ENCODE results near the gene LRRC8A.
"Not testable (repeated sequence)": the region's sequence is repeated elsewhere in the genome, so short reads cannot be mapped to it uniquely, and the experiment has no call there.

DNA sequence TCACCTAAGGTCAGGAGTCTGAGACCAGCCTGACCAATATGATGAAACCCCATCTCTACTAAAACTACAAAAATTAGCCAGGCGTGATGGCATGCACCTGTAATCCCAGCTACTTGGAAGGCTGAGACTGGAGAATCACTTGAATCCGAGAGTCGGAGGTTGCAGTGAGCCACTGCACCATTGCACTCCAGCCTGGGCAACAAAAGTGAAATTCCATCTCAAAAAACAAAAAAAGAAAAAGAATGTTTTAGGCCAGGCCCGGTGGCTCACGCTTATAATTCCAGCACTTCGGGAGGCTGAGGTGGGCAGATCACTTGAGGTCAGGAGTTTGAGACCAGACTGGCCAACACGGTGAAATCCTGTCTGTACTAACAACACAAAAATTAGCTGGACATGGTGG, 23.5 kb upstream of the LRRC8A start:
- TF ChIP-seq, protein P1, sequence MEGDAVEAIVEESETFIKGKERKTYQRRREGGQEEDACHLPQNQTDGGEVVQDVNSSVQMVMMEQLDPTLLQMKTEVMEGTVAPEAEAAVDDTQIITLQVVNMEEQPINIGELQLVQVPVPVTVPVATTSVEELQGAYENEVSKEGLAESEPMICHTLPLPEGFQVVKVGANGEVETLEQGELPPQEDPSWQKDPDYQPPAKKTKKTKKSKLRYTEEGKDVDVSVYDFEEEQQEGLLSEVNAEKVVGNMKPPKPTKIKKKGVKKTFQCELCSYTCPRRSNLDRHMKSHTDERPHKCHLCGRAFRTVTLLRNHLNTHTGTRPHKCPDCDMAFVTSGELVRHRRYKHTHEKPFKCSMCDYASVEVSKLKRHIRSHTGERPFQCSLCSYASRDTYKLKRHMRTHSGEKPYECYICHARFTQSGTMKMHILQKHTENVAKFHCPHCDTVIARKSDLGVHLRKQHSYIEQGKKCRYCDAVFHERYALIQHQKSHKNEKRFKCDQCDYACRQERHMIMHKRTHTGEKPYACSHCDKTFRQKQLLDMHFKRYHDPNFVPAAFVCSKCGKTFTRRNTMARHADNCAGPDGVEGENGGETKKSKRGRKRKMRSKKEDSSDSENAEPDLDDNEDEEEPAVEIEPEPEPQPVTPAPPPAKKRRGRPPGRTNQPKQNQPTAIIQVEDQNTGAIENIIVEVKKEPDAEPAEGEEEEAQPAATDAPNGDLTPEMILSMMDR (IDR thresholded peaks at IDR 0.05; ENCODE audit: control extremely low read depth in 1 of 3, insufficient read depth in 1 of 3, low read depth in 1 of 3, low read length in 3 of 3), result not testable (repeated sequence)
- TF ChIP-seq, protein P2, sequence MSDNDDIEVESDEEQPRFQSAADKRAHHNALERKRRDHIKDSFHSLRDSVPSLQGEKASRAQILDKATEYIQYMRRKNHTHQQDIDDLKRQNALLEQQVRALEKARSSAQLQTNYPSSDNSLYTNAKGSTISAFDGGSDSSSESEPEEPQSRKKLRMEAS (IDR thresholded peaks at IDR 0.05), result not testable (repeated sequence)
- TF ChIP-seq TAF1 (IDR thresholded peaks at IDR 0.05; ENCODE audit: low read depth, low read length); MAFK (IDR thresholded peaks at IDR 0.05; ENCODE audit: low read depth, low read length); SUZ12 (IDR thresholded peaks at IDR 0.05; ENCODE audit: low read length); PHF8 (conservative IDR thresholded peaks at IDR 0.05; ENCODE audit: low read depth, low read length); GABPA (IDR thresholded peaks at IDR 0.05; ENCODE audit: borderline replicate concordance, insufficient read depth, low read length); RBBP5 (IDR thresholded peaks at IDR 0.05; ENCODE audit: borderline replicate concordance, low read depth, low read length); TAF7 (optimal IDR thresholded peaks at IDR 0.05; ENCODE audit: borderline replicate concordance, low read depth, low read length); ZNF274 (IDR thresholded peaks at IDR 0.05; ENCODE audit: borderline replicate concordance, extremely low read depth, low read length): not testable (repeated sequence)
